Activated CD4-positive, alpha-beta T cell treated with anti-CD3 and anti-CD28 coated beads for 4 hours (primary cell): ENCODE measurements around the gene CD300H.

Source experiments
- DNase-seq, 2 donors: peaks; one replicate each; pipeline ENCODE4 v3.0.0-alpha.2; 2020

Gene CD300H

GRCh38 chr17:74567397-74567796, at the start of gene CD300H:
Gene CD300H, minus strand, starts transcription at chr17:74567509.
- no peak for DNase-seq

- no peak for DNase-seq
Measured at GRCh38 chr17:74616696-74617095, 49.4 kb upstream of the CD300H start.

DNA sequence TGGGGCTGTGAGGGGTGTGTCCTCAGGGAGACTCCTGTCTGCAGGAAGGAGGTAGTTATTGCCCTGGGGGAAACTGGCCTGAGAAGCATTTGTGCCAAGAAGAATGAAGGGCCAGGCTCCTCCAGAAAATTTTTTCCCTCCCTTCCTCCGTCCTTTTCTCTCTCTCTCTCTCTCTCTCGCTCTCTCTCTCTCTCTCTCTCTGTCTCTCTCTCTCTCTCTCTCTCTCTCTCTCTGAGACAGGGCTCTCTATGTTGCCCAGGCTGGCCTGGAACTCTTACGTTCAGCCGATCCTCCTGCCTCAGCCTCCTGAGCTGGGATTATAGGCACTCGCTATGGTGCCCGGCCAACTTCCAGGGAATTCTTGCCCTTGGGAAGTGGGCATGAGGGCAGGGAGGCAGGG, 44.7 kb upstream of the CD300H start:
- DNase-seq, result no peak

GRCh38 chr17:74610108-74610507, 42.8 kb upstream of the CD300H start:
- DNase-seq, result no peak

DNA sequence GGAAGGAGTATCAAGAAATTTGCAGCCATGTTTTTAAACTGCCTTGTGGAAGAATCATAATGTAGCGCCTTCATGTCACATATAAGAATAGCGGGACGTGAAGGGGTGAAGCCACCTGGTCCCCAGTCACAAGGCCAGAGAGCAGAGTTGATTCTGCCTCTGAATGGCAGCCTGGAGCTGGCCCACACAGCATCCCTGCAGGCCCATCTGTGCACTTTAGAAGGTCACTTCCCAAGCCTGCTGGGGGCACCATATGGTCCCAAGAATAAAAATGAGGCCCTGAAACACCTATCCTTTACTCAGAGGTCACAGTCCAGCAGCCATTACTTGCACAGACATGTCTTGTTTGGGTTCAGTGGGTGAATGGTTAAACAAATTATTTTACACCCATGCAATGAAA, 41.2 kb upstream of the CD300H start:
- DNase-seq, result no peak

- no peak for DNase-seq
Measured at GRCh38 chr17:74607221-74607620, 39.9 kb upstream of the CD300H start.

DNA sequence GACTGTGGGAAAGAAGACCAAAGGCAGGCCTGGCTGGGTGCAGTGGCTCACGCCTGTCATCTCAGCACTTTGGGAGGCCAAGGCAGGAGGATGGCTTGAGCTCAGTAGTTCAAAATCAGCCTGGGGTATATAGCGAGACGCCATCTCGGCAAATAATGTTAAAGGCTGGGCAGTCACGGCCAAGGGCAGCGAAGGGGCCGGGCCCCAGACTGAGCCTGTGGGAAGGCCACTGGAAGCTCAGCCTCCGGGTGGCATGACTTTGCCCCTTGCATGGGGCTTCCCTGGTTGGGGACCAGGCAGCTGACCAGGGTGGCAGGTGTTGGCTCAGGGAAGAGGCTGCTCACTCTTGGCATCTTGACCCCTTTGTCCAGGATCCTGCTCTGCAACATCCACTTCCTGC, 38.7 kb upstream of the CD300H start:
- no peak for DNase-seq

GRCh38 chr17:74605361-74605760, 38.1 kb upstream of the CD300H start:
- no peak for DNase-seq

GRCh38 chr17:74604761-74605160, 37.5 kb upstream of the CD300H start:
- no peak for DNase-seq

DNA sequence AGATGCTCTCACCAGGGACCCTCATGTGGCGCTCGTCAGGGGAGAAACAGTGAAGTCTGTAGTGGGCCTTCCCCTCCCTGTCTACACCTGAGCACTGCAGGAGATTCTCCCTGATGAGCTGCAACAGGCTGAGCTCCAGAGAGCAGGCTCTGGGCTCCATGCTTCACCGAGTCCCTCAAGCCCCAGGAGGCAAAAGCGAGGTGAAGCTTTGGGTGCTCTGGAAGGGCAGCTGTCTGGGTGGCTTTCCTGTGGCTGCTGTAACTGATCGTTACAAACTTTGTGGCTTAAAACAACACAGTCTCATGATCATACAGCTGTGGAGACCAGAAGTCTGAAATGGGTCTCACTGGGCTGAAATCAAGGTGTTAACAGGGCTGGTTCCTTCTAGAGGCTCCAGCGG, 36.9 kb upstream of the CD300H start:
- no peak for DNase-seq

GRCh38 chr17:74603746-74604145, 36.4 kb upstream of the CD300H start:
- DNase-seq, result no peak

- no peak for DNase-seq
Measured at GRCh38 chr17:74603037-74603635, 35.8 kb upstream of the CD300H start.

- peak in 1 of 2 donors; percentile 18 for DNase-seq
Measured at GRCh38 chr17:74601944-74602572, 34.7 kb upstream of the CD300H start.

DNA sequence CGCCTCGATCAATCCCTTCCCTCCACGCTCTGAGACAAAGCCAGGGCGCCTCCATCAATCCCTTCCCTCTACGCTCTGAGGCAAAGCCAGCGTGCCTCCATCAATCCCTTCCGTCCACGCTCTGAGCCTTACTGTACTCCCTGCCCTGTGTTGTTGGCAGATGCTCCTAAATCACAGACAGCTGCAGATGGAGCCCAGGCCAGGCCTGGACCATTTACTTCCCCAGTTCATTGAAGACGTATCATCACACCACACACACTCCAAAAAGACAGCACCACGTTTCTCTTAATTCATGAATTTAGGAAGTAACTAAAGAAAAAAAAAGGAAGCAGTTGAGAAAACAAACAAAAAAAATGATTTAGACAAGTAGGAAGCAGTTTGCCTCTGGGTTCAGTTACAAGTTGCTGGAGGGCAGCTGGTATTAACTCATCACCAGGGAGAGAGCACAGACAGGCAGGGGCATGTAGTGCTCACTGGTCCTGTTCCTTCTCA, 32.2 kb upstream of the CD300H start:
- DNase-seq, result no peak

DNA sequence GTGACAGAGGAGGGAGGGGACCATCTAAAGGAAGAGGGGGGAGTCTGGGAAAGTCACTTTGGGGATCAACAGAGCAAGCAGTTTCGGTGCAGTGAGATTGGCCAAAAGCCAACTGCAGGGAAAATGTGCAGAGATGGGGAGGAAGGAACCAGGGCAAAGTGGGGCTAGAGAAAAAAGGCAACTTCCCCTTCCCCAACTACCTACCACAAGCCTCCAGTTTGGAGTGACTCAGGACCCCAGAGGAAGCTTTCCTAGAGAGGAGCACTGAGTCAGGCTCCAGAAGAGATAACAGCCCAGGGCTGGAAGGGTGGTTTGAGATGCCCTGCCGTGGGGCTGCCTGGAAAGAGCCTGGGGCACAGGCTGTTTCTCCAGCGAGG, 31.7 kb upstream of the CD300H start:
- no peak for DNase-seq

DNA sequence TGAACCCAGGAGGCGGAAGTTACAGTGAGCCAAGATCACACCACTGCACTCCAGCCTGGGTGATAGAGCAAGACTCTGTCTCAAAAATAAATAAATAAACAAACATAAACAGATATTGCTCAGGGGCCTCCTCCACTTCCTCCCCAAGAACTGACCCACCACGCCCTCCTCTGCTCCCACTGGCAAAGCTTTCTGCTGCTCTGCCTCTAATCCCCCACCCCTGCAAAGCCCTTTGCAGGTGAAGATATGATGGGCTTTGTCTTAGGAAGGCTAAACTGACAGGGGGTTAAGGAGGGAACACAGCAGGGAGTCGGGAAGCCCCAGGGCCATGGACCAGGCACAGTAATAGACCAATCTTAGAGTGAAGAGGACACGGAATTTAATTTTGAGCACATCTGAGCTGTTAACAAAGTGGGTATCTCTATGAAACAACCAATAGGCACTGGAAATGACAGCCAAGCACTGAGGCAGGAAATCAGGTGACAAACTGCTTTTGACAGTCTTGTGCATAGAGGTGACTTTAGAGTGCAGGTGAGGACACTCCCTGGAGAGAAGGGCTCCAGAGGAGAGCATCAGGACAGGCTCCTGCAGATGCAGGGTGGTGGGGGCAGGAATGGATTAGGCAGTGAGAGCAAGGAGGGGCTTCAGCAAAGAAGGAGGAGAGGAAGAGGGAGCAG, 31.2 kb upstream of the CD300H start:
- DNase-seq, result no peak

DNA sequence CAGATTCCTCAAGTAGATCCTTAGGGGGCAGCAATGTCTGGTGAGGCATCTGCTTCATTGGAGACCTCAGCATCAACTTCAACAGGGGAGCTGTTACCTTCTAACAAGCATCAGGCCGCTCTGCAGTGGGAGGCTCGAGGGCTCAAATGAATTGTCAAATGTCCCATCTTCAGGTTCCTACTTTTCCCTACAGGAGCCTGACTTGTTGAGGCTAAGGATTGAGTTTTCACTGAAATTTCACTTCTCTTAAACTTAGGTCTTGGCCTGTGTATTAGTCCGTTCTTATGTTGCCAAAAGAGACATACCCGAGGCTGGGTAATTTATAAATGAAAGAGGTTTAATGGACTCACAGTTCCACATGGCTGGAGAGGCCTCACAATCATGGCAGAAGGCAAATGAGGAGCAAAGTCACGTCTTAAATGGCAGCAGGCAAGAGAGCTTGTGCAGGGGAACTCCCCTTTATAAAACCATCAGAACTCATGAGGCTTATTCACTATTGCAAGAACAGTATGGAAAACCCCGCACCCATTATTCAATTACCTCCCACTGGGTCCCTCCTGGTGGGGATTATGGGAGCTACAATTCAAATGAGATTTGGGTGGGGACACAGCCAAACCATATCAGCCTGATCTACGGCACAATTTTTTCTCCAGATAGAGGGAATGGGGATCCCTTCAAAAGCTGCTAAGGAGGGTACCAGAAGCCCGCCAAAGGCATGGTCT, 29.9 kb upstream of the CD300H start:
- no peak for DNase-seq

- DNase-seq, result no peak
Measured at GRCh38 chr17:74595037-74595750, 27.9 kb upstream of the CD300H start.

- no peak for DNase-seq
Measured at GRCh38 chr17:74592087-74592990, 25.0 kb upstream of the CD300H start, which contains the start of gene CD300LD. Gene CD300LD, minus strand, starts transcription at chr17:74592283. Its CDS starts 81 bp downstream, at chr17:74592202.

GRCh38 chr17:74591503-74591902, 24.2 kb upstream of the CD300H start:
- DNase-seq, result no peak

GRCh38 chr17:74585711-74586110, 18.4 kb upstream of the CD300H start:
- no peak for DNase-seq
